ENCODE data around the gene DCDC2C. TPM values are rescaled to one million over a fixed set of nuclear protein-coding genes. Genes with fewer than 3 reads are reported as not detected.

Gene DCDC2C
- polyA plus RNA-seq, 1 of the 3 experiments (the other 2 are of a cell fraction) = not detected

GRCh38 chr2:3771576-3771975 lies 68.2 kb downstream of the DCDC2C start:
- no peaks in the 10 kb centered on the region for H3K9me2 ChIP-seq
- H3K9me3 ChIP-seq = no peaks in the 10 kb centered on the region
- H2AFZ ChIP-seq (ENCODE audit: low read depth) = no peak overlapping the region
- no peaks in the 10 kb centered on the region for H3K4me1 ChIP-seq (ENCODE audit: control insufficient read depth in 1 of 2, insufficient read depth in 2 of 2, low read depth in 1 of 2, low read length in 1 of 2)
- POLR2A ChIA-PET = no interaction called here
- WGBS (ENCODE audit: low lambda C conversion rate) = 56% methylated on average over 13 of the region's 13 CpGs
- no peaks in the 10 kb centered on the region for H3K79me2 ChIP-seq (ENCODE audit: insufficient read depth)
- no peak for DNase-seq
- H3K36me3 ChIP-seq (replicated peaks in 1 of 2; ENCODE audit: control insufficient read depth in 1 of 2, insufficient read depth in 2 of 2, low read length in 1 of 2) = no peaks in the 10 kb centered on the region
- no peak overlapping the region for H3K4me3 ChIP-seq (ENCODE audit: low read depth in 2 of 2, low read length in 1 of 2)
- CTCF ChIA-PET = interaction anchor here (5.7 kb wide), 1 partner anchor 8 kb away, joined by 51 read pairs; no protein-coding TSS in a partner anchor
- H3F3A ChIP-seq (replicated peaks; ENCODE audit: insufficient read depth) = no peaks in the 10 kb centered on the region
- no peaks in the 10 kb centered on the region for H4K20me1 ChIP-seq (ENCODE audit: insufficient read depth)
- no peaks in the 10 kb centered on the region for H3K27me3 ChIP-seq (ENCODE audit: insufficient read depth)
- no peak overlapping the region for H3K27ac ChIP-seq (ENCODE audit: low read depth in 2 of 2, low read length in 1 of 2)
- no peak overlapping the region for H3K4me2 ChIP-seq
- TF ChIP-seq ELF1 (IDR thresholded peaks at IDR 0.05) (no peak), USF1 (IDR thresholded peaks at IDR 0.05; ENCODE audit: borderline replicate concordance, low read depth) (no peak), GABPA (IDR thresholded peaks at IDR 0.05; ENCODE audit: low read depth) (no peak), USF2 (IDR thresholded peaks at IDR 0.05; ENCODE audit: borderline replicate concordance, low read depth, low read length) (no peak), POLR2AphosphoS5 (IDR thresholded peaks at IDR 0.05; ENCODE audit: low read depth, low read length) (no peak), EP300 (IDR thresholded peaks at IDR 0.05; ENCODE audit: borderline replicate concordance in 1 of 2, low read depth in 1 of 2, low read length in 1 of 2) (no peak), RXRA (IDR thresholded peaks at IDR 0.05; ENCODE audit: borderline replicate concordance, low read depth) (no peak), GATA2 (CRISPR knock-in tag; IDR thresholded peaks at IDR 0.05) (no peak), NRF1 (IDR thresholded peaks at IDR 0.05; ENCODE audit: low read depth, low read length) (no peak), TCF12 (IDR thresholded peaks at IDR 0.05) (no peak)
- no peak overlapping the region for H3K9ac ChIP-seq

DNA sequence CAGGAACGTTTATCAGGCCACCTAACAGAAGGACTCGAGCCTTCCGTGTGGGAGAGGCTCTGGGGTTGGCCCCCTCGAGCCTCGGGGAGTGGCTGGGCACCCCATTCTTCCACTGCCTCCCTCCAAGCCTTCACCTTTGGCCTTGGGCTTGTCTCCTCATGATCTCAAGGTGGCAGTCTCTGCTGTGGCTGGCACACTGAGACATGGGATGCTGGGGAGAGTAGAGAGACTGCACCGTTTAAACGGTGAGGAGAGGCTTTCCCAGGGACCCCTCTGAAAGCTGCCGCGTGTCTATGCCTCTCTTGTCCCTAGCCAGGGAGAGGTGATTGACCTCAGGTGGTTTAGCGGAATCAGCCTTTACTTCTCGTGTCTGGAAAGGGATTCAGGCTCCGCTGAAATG lies 71.0 kb downstream of the DCDC2C start:
- TF ChIP-seq FOXM1 (IDR thresholded peaks at IDR 0.05; ENCODE audit: low read depth) (no peak), TCF12 (IDR thresholded peaks at IDR 0.05) (no peak)

GRCh38 chr2:3776311-3776710 lies 72.9 kb downstream of the DCDC2C start:
- no peak for TF ChIP-seq FOXJ3 (CRISPR knock-in tag; IDR thresholded peaks at IDR 0.05)
- TF ChIP-seq EP300 (IDR thresholded peaks at IDR 0.05; ENCODE audit: borderline replicate concordance in 1 of 2, low read depth in 1 of 2, low read length in 1 of 2) = no peak
- TF ChIP-seq USF1 (IDR thresholded peaks at IDR 0.05; ENCODE audit: borderline replicate concordance, low read depth) = no peak
- no peak for TF ChIP-seq SIN3A (IDR thresholded peaks at IDR 0.05; ENCODE audit: borderline replicate concordance, low read depth, low read length)
- TF ChIP-seq GATA2 (CRISPR knock-in tag; IDR thresholded peaks at IDR 0.05) = no peak
- no peak for TF ChIP-seq EZH2phosphoT487 (IDR thresholded peaks at IDR 0.05; ENCODE audit: borderline replicate concordance, low read depth)
- POLR2A ChIA-PET = no interaction called here
- H3K4me1 ChIP-seq (ENCODE audit: control insufficient read depth in 1 of 2, insufficient read depth in 2 of 2, low read depth in 1 of 2, low read length in 1 of 2) = peaks cover 0 to 3% of the 10 kb centered on the region in 2 experiments; a peak in 2 of 4 replicates
- H3K9ac ChIP-seq = no peak overlapping the region
- H3K79me2 ChIP-seq (ENCODE audit: insufficient read depth) = no peaks in the 10 kb centered on the region
- H3K27ac ChIP-seq (ENCODE audit: low read depth in 2 of 2, low read length in 1 of 2) = no peak overlapping the region
- no peaks in the 10 kb centered on the region for H3K27me3 ChIP-seq (ENCODE audit: insufficient read depth)
- 26% methylated on average over 10 of the region's 10 CpGs for WGBS (ENCODE audit: low lambda C conversion rate)
- no peak overlapping the region for H3K4me2 ChIP-seq
- CTCF ChIA-PET = interaction anchor here (0.8 to 13.8 kb wide), 2 partner anchors 29 to 47 kb away, joined by 4 to 218 read pairs; no protein-coding TSS in a partner anchor
- no peaks in the 10 kb centered on the region for H4K20me1 ChIP-seq (ENCODE audit: insufficient read depth)
- DNase-seq = no peak
- H3K9me2 ChIP-seq = no peaks in the 10 kb centered on the region
- H3K9me3 ChIP-seq = no peaks in the 10 kb centered on the region
- H3F3A ChIP-seq (replicated peaks; ENCODE audit: insufficient read depth) = no peaks in the 10 kb centered on the region
- no peak overlapping the region for H3K4me3 ChIP-seq (ENCODE audit: low read depth in 2 of 2, low read length in 1 of 2)
- H3K36me3 ChIP-seq (replicated peaks in 1 of 2; ENCODE audit: control insufficient read depth in 1 of 2, insufficient read depth in 2 of 2, low read length in 1 of 2) = no peaks in the 10 kb centered on the region
- H2AFZ ChIP-seq (ENCODE audit: low read depth) = no peak overlapping the region

More for the DNA sequence above, 71.0 kb downstream of the DCDC2C start:
- Histone ChIP-seq H3F3A (replicated peaks; ENCODE audit: insufficient read depth) (no peaks in the 10 kb centered on the region), H3K9me2 (no peaks in the 10 kb centered on the region), H3K4me1 (ENCODE audit: control insufficient read depth in 1 of 2, insufficient read depth in 2 of 2, low read depth in 1 of 2, low read length in 1 of 2) (no peaks in the 10 kb centered on the region; a peak in 1 of 4 replicates), H3K9ac (no peak overlapping the region), H3K4me2 (no peak overlapping the region), H4K20me1 (ENCODE audit: insufficient read depth) (no peaks in the 10 kb centered on the region), H3K4me3 (ENCODE audit: low read depth in 2 of 2, low read length in 1 of 2) (no peak overlapping the region), H3K9me3 (no peaks in the 10 kb centered on the region), H3K27me3 (ENCODE audit: insufficient read depth) (no peaks in the 10 kb centered on the region), H2AFZ (ENCODE audit: low read depth) (no peak overlapping the region), H3K79me2 (ENCODE audit: insufficient read depth) (no peaks in the 10 kb centered on the region), H3K36me3 (replicated peaks in 1 of 2; ENCODE audit: control insufficient read depth in 1 of 2, insufficient read depth in 2 of 2, low read length in 1 of 2) (no peaks in the 10 kb centered on the region), H3K27ac (ENCODE audit: low read depth in 2 of 2, low read length in 1 of 2) (no peak overlapping the region)
- DNase-seq = no peak
- POLR2A ChIA-PET = no interaction called here
- WGBS (ENCODE audit: low lambda C conversion rate) = 26% methylated on average over 12 of the region's 12 CpGs
- CTCF ChIA-PET = interaction anchor here (1.3 to 13.8 kb wide), 3 partner anchors 9 to 82 kb away, joined by 3 to 218 read pairs (median 5); no protein-coding TSS in a partner anchor
